ENCODE measurements around the gene NECTIN4. TPM values are rescaled to one million over a fixed set of nuclear protein-coding genes. Genes with fewer than 3 reads are reported as not detected.
A peak's percentile ranks its signal among the peaks of the same experiment; 100 is the strongest.
"Not testable (repeated sequence)": the region's sequence is repeated elsewhere in the genome, so short reads cannot be mapped to it uniquely, and the experiment has no call there.

NECTIN4 gene
- total RNA-seq, 1 donor from 2014 or later, result 1.9 TPM

GRCh38 chr1:161033751-161034150 lies 55.6 kb downstream of the NECTIN4 start:
- Mint-ChIP-seq H3K27me3 (no peaks in the 10 kb centered on the region), H3K4me3 (ENCODE audit: low read depth) (no peak overlapping the region), H3K9me3 (ENCODE audit: low read depth) (no peaks in the 10 kb centered on the region), H3K27ac (no peak overlapping the region), H3K4me1 (ENCODE audit: low read depth) (peaks cover 6% of the 10 kb centered on the region), H3K36me3 (ENCODE audit: insufficient read depth) (peaks cover 8% of the 10 kb centered on the region)
- no peak for DNase-seq (ENCODE audit: low spot score, unreplicated experiment)
- no peak for TF ChIP-seq CTCF (IDR thresholded peaks at IDR 0.05; ENCODE audit: unreplicated experiment)

GRCh38 chr1:161032409-161032808 lies 56.9 kb downstream of the NECTIN4 start:
- Mint-ChIP-seq H3K36me3 (ENCODE audit: insufficient read depth) (peaks cover 8% of the 10 kb centered on the region), H3K27ac (no peak overlapping the region), H3K4me3 (ENCODE audit: low read depth) (no peak overlapping the region), H3K9me3 (ENCODE audit: low read depth) (no peaks in the 10 kb centered on the region), H3K27me3 (no peaks in the 10 kb centered on the region), H3K4me1 (ENCODE audit: low read depth) (no peaks in the 10 kb centered on the region)
- TF ChIP-seq CTCF (IDR thresholded peaks at IDR 0.05; ENCODE audit: unreplicated experiment), result no peak
- DNase-seq (ENCODE audit: low spot score, unreplicated experiment), result no peak

- peaks cover 12% of the 10 kb centered on the region for H3K36me3 Mint-ChIP-seq (ENCODE audit: insufficient read depth)
- DNase-seq (ENCODE audit: low spot score, unreplicated experiment), result no peak
- H3K4me1 Mint-ChIP-seq (ENCODE audit: low read depth), result no peaks in the 10 kb centered on the region
- H3K27me3 Mint-ChIP-seq, result no peaks in the 10 kb centered on the region
- H3K9me3 Mint-ChIP-seq (ENCODE audit: low read depth), result no peaks in the 10 kb centered on the region
- no peak for TF ChIP-seq CTCF (IDR thresholded peaks at IDR 0.05; ENCODE audit: unreplicated experiment)
- H3K4me3 Mint-ChIP-seq (ENCODE audit: low read depth), result no peak overlapping the region
- no peak overlapping the region for H3K27ac Mint-ChIP-seq
Observed at GRCh38 chr1:161031874-161032273, 57.5 kb downstream of the NECTIN4 start.

GRCh38 chr1:161029466-161029865 lies 59.9 kb downstream of the NECTIN4 start:
- H3K9me3 Mint-ChIP-seq (ENCODE audit: low read depth); H3K27me3 Mint-ChIP-seq; DNase-seq (ENCODE audit: low spot score, unreplicated experiment); H3K27ac Mint-ChIP-seq; H3K4me1 Mint-ChIP-seq (ENCODE audit: low read depth); H3K4me3 Mint-ChIP-seq (ENCODE audit: low read depth): not testable (repeated sequence)
- peaks cover 14% of the 10 kb centered on the region for H3K36me3 Mint-ChIP-seq (ENCODE audit: insufficient read depth)

GRCh38 chr1:161026954-161027353 lies 62.4 kb downstream of the NECTIN4 start:
- H3K27ac Mint-ChIP-seq; DNase-seq (ENCODE audit: low spot score, unreplicated experiment); H3K9me3 Mint-ChIP-seq (ENCODE audit: low read depth); H3K27me3 Mint-ChIP-seq; H3K4me3 Mint-ChIP-seq (ENCODE audit: low read depth); H3K4me1 Mint-ChIP-seq (ENCODE audit: low read depth): not testable (repeated sequence)
- H3K36me3 Mint-ChIP-seq (ENCODE audit: insufficient read depth), result peaks cover 15% of the 10 kb centered on the region

- H3K9me3 Mint-ChIP-seq (ENCODE audit: low read depth); DNase-seq (ENCODE audit: low spot score, unreplicated experiment); H3K36me3 Mint-ChIP-seq (ENCODE audit: insufficient read depth); H3K27me3 Mint-ChIP-seq: not testable (repeated sequence)
- peaks cover 31% of the 10 kb centered on the region for H3K4me1 Mint-ChIP-seq (ENCODE audit: low read depth)
- peak overlapping the region; percentile 93 for H3K27ac Mint-ChIP-seq
- peak overlapping the region; percentile 50 for H3K4me3 Mint-ChIP-seq (ENCODE audit: low read depth)
Observed at GRCh38 chr1:161022432-161022831, 66.9 kb downstream of the NECTIN4 start.

GRCh38 chr1:161021970-161022353 lies 67.4 kb downstream of the NECTIN4 start:
- H3K9me3 Mint-ChIP-seq (ENCODE audit: low read depth), result no peaks in the 10 kb centered on the region
- H3K4me3 Mint-ChIP-seq (ENCODE audit: low read depth), result peak overlapping the region; percentile 86
- peaks cover 3% of the 10 kb centered on the region for H3K36me3 Mint-ChIP-seq (ENCODE audit: insufficient read depth)
- H3K27me3 Mint-ChIP-seq, result no peaks in the 10 kb centered on the region
- no peak for TF ChIP-seq CTCF (IDR thresholded peaks at IDR 0.05; ENCODE audit: unreplicated experiment)
- no peak for DNase-seq (ENCODE audit: low spot score, unreplicated experiment)
- H3K4me1 Mint-ChIP-seq (ENCODE audit: low read depth), result peaks cover 36% of the 10 kb centered on the region
- H3K27ac Mint-ChIP-seq, result peak overlapping the region; percentile 99

All from progenitor cell of endocrine pancreas (in vitro differentiated cells).